ENCODE measurements around the gene RPL3.
"Not testable (repeated sequence)": the region's sequence is repeated elsewhere in the genome, so short reads cannot be mapped to it uniquely, and the experiment has no call there.

RPL3 gene

DNA sequence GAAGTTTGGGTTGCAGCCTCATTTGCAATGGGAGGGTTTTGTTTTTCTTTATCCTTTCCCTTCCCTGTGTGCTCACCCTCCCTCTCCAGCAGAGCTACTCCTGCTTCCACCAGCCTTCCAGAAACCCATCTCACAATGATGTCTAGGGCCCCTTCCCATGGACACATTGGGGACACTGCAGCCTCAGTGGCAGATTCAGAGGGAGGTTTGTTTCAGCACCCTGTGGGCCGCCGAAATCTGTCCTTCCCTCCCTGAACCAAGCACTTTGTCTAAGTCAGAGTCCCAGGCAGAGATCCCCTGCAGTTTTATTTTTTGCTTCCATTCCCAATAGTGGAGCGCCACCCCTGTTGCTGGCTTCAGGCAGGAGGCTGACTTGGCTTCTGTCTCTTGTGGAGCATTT lies 21.8 kb upstream of the RPL3 start:
- CTCF ChIA-PET, result interaction anchor here (1.2 kb wide), 1 partner anchor 10 kb away, joined by 4 read pairs; no protein-coding TSS in a partner anchor
- TF ChIP-seq, protein P1, sequence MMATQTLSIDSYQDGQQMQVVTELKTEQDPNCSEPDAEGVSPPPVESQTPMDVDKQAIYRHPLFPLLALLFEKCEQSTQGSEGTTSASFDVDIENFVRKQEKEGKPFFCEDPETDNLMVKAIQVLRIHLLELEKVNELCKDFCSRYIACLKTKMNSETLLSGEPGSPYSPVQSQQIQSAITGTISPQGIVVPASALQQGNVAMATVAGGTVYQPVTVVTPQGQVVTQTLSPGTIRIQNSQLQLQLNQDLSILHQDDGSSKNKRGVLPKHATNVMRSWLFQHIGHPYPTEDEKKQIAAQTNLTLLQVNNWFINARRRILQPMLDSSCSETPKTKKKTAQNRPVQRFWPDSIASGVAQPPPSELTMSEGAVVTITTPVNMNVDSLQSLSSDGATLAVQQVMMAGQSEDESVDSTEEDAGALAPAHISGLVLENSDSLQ (IDR thresholded peaks at IDR 0.05), result peak; percentile 33; the same call in 1 of the 2 replicates
- TF ChIP-seq SUZ12 (IDR thresholded peaks at IDR 0.05), result no peak
- no peak for TF ChIP-seq CTBP1 (IDR thresholded peaks at IDR 0.05; ENCODE audit: borderline replicate concordance)
- no peak for DNase-seq (ENCODE audit: extremely low spot score)
- POLR2A ChIA-PET, result interaction anchor here (2.9 kb wide), 1 partner anchor 22 kb away, joined by 24 read pairs; the partner anchor contains the start of gene RPL3

DNA sequence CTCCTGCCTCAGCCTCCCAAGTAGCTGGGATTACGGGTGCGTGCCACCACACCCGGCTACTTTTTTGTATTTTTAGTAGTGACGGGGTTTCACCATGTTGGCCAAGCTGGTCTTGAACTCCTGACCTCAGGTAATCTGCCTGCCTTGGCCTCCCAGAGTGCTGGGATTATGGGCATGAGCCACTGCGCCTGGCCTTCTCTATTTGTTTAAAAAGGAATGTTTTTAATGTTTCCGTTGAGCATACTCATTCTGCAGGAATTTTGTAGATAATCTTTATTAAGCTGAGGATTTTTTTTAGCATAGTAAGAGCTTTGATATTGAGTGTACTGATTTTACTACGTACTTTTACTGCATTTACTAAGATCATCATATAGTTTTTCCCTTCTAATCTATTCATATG lies 20.4 kb upstream of the RPL3 start:
- ChIA-PET CTCF (interaction anchor here (0.8 kb wide), 1 partner anchor 11 kb away, joined by 3 read pairs; no protein-coding TSS in a partner anchor), POLR2A (interaction anchor here (1.0 to 2.9 kb wide), 3 partner anchors 10 to 180 kb away, joined by 3 to 24 read pairs (median 5); partner anchors contain the start of genes ATF4, RPL3 and SYNGR1)
- DNase-seq (ENCODE audit: extremely low spot score), result not testable (repeated sequence)

DNA sequence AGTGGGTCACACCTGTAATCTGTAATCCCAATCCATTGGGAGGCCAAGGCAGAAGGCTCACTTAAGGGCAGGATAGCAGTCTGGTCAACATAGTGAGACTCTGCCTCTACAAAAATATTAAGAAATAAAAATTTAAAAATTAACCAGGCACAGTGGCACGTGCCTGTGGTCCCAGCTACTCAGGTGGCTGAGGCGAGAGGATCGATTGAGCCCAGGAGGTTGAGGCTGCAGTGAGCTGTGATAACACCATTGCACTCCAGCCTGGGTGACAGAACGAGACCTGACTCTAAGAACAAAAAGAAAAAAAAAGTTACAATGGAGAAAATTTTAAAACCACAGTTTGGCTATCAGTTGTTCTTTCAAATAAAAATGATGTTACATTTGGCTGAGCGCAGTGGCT lies 17.0 kb upstream of the RPL3 start:
- POLR2A ChIA-PET, result interaction anchor here (0.9 kb wide), 1 partner anchor 18 kb away, joined by 3 read pairs; no protein-coding TSS in a partner anchor
- CTCF ChIA-PET, result no interaction called here
- TF ChIP-seq SP1 (IDR thresholded peaks at IDR 0.05) (no peak), FOXM1 (IDR thresholded peaks at IDR 0.05; ENCODE audit: borderline replicate concordance) (no peak), BHLHE40 (IDR thresholded peaks at IDR 0.05; ENCODE audit: borderline replicate concordance) (no peak), CTBP1 (IDR thresholded peaks at IDR 0.05; ENCODE audit: borderline replicate concordance) (no peak), LEF1 (IDR thresholded peaks at IDR 0.05; ENCODE audit: borderline replicate concordance) (no peak), ARNT (IDR thresholded peaks at IDR 0.05) (no peak)

DNA sequence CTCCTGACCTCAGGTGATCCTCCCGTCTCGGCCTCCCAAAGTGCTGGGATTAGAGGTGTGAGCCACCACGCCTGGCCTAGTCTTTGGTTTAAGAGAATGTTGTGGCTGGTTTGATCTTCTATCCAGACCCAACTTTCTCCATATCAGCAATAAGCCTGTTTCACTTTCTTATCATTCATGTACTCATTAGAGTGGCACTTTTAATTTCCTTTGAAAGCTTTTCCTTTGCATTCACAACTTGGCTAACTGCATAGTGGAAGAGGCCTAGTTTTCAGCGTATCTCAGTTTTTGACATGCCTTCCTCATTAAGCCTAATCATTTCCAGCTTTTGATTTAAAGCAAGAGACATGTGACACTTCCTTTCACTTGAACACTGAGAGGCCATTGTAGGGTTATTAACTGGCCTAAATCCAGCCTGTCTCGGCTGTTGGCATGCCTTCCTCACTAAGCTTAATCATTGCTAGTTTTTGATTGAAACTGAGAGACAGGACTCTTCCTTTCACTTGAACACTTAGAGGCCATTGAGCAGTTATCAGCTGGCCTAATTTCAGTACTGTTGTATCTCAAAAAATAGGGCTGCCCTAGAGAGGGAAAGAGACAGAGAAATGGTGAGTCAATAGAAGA lies 13.1 kb upstream of the RPL3 start:
- POLR2A ChIA-PET, result interaction anchor here (1.1 to 8.3 kb wide), 4 partner anchors 15 to 67 kb away, joined by 4 to 176 read pairs (median 5); partner anchors contain the start of genes RPL3, SYNGR1 and TAB1
- CTCF ChIA-PET, result interaction anchor here (0.6 to 2.2 kb wide), 4 partner anchors 11 to 117 kb away, joined by 3 to 13 read pairs (median 4); no protein-coding TSS in a partner anchor
- DNase-seq (ENCODE audit: extremely low spot score), result no peak
- TF ChIP-seq BHLHE40 (IDR thresholded peaks at IDR 0.05; ENCODE audit: borderline replicate concordance) (no peak), SUZ12 (IDR thresholded peaks at IDR 0.05) (no peak), NFRKB (IDR thresholded peaks at IDR 0.05) (no peak), FOXA1 (IDR thresholded peaks at IDR 0.05) (no peak), LEF1 (IDR thresholded peaks at IDR 0.05; ENCODE audit: borderline replicate concordance) (no peak), ZNF384 (IDR thresholded peaks at IDR 0.05) (no peak), FOXK2 (IDR thresholded peaks at IDR 0.05) (no peak), CTBP1 (IDR thresholded peaks at IDR 0.05; ENCODE audit: borderline replicate concordance) (no peak), HDGF (IDR thresholded peaks at IDR 0.05; ENCODE audit: borderline replicate concordance) (no peak)

More for the DNA sequence above, 17.0 kb upstream of the RPL3 start:
- no peak for DNase-seq (ENCODE audit: extremely low spot score)

DNA sequence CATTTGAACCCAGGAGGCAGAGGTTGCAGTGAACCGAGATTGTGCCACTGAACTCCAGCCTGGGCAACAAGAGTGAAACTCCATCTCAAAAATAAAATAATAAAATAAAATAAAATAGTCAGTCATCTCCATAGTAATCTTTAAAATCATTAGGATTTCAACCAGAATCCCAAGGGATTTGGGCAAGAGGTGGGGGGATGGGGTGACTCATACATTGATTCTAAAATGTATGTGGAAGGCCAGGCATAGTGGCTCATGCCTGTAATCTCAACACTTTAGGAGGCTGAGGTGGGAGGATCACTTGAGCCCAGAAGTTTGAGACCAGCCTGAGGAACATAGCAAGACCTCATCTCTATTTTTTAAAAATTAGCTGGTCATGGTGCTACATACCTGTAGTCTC lies 11.1 kb upstream of the RPL3 start:
- not testable (repeated sequence) for DNase-seq (ENCODE audit: extremely low spot score)
- ChIA-PET POLR2A (interaction anchor here (1.5 to 8.3 kb wide), 4 partner anchors 13 to 189 kb away, joined by 6 to 176 read pairs (median 7); partner anchors contain the start of genes ATF4, RPL3 and SYNGR1), CTCF (interaction anchor here (1.2 to 2.2 kb wide), 7 partner anchors 8 to 61 kb away, joined by 3 to 13 read pairs (median 6); partner anchors contain the start of gene RPL3)

DNA sequence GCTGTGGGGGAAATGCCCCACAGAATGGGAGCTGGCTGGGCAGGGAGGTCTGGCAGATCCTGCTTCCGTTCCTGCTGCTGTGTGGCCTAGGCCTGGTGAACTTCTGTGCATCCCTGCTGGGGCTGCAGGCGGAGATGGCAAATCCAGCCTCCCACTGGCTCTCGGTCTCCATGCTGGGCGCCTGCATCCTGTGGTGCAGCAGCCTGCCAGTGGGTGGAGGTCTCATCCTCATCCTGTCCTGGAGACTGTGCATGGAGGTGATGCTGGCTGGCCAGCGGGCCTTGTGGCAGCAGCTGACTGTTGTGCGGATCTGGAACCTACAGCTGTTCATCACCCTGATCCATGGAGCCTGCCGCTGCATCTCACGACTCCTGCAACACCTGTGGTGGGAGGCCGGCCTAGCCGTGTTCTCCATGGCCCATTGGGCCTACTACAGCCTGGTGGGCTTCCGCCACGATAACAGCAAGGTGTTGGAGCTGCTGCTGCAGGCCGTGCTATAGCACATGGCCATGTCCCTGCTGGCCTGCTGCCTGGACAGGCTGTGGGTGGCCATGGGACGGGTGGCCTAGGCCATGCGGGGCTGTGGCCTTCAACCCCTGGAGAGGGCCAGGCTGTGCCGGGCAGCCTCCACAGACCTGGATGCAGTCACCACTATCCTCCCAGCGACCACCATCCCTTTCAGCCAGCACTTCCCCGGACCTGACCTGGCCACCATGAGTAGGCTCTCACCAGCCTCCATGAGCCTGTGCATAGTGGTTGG lies 8.8 kb upstream of the RPL3 start:
- POLR2A ChIA-PET, result interaction anchor here (8.3 kb wide), 1 partner anchor 10 kb away, joined by 176 read pairs; the partner anchor contains the start of gene RPL3
- no peak for TF ChIP-seq CTBP1 (IDR thresholded peaks at IDR 0.05; ENCODE audit: borderline replicate concordance)
- TF ChIP-seq HDGF (IDR thresholded peaks at IDR 0.05; ENCODE audit: borderline replicate concordance), result no peak
- TF ChIP-seq L3MBTL2 (conservative IDR thresholded peaks at IDR 0.05), result no peak
- TF ChIP-seq ELF4 (IDR thresholded peaks at IDR 0.05), result no peak
- TF ChIP-seq ARNT (IDR thresholded peaks at IDR 0.05), result no peak
- no peak for TF ChIP-seq FOXM1 (IDR thresholded peaks at IDR 0.05; ENCODE audit: borderline replicate concordance)
- TF ChIP-seq NFRKB (IDR thresholded peaks at IDR 0.05), result no peak
- TF ChIP-seq BHLHE40 (IDR thresholded peaks at IDR 0.05; ENCODE audit: borderline replicate concordance), result no peak
- TF ChIP-seq, protein P1 (IDR thresholded peaks at IDR 0.05), result no peak
- TF ChIP-seq LEF1 (IDR thresholded peaks at IDR 0.05; ENCODE audit: borderline replicate concordance), result no peak
- TF ChIP-seq SP1 (IDR thresholded peaks at IDR 0.05), result no peak
- TF ChIP-seq FOXA1 (IDR thresholded peaks at IDR 0.05), result no peak
- TF ChIP-seq FOXK2 (IDR thresholded peaks at IDR 0.05), result no peak
- TF ChIP-seq TARDBP (IDR thresholded peaks at IDR 0.05), result no peak
- TF ChIP-seq ZNF384 (IDR thresholded peaks at IDR 0.05), result no peak
- no peak for TF ChIP-seq SUZ12 (IDR thresholded peaks at IDR 0.05)
- DNase-seq (ENCODE audit: extremely low spot score), result peak; percentile 7
- CTCF ChIA-PET, result no interaction called here

DNA sequence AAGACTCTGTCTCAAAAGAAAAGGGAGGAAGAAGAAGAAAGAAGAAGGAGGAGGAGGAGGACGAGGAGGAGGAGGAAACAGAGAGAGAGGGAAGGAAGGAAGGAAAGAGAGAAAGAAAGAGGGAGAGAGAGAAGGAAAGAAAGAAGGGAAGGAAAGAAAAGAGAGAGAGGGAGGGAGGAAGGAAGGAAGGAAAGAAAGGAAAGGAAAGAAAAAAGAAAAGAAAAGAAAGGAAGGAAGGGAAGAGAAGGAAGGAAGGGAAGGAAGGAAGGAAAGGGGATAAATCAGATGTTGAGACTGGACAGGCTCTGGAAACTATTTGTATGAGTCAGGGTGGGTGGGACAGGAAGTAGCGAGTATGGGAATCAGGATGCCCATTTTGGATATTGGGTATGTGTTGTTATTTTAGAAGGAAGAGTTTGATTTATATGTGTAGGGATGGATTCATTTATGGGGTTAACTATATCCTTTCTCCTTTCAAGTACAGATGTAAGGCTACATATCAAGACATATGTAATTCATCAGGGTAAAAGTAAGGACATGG lies 6.0 kb upstream of the RPL3 start:
- 0 out of 2 replicates have a peak, but pooled peaks have one; percentile 11 for TF ChIP-seq L3MBTL2 (conservative IDR thresholded peaks at IDR 0.05)
- TF ChIP-seq, protein P1 (IDR thresholded peaks at IDR 0.05), result no peak; the same call in 1 of the 2 replicates
- DNase-seq (ENCODE audit: extremely low spot score), result no peak
- ChIA-PET POLR2A (no interaction called here), CTCF (no interaction called here)

All from HEK293T (cell line).